GM19452 (cell line): ENCODE results near the gene KIAA0930.

Experiments
- ATAC-seq: cut with Tn5 transposase; IDR thresholded peaks from one replicate; pipeline ENCODE4 v1.9.1; 2021; ENCODE audit not compliant: unreplicated experiment

Gene KIAA0930

DNA sequence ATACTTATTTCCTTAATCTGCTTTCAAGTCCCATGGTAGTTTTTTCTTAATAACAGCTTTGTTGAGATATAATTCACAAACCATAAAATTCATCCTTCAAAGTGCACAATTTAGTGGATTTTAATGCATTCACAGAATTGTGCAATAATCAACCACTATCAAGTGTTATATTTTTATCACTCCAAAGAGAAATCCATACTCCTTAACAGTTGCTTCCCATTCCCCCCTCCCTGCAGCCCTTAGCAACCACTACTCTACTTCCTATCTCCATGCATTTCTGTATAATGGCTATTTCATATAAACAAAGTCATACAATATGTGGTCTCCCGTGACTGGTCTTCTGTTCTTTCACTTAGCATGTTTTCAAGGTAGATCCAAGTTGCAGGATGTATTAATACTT, 95.8 kb downstream of the KIAA0930 start:
- no peak for ATAC-seq

DNA sequence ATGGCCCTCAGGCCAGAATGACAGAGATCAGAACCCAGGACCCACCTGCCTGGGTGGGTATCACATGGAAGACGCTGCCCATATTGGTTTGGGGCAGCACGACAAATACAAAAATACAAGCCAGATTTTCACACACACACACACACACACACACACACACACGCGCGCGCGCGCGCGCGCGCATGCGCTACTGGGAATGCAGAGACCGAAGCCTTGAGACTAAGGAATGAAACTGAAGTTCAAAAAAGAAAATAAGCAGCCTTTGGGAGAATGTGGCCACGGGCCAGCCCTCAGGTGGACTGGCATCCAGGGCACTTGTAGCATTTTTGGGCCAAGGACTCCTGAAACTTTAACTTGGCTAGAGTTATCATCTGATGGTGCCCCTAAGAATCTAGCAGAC, 98.3 kb downstream of the KIAA0930 start:
- no peak for ATAC-seq
